ENCODE results near the gene AMZ1.

DNA sequence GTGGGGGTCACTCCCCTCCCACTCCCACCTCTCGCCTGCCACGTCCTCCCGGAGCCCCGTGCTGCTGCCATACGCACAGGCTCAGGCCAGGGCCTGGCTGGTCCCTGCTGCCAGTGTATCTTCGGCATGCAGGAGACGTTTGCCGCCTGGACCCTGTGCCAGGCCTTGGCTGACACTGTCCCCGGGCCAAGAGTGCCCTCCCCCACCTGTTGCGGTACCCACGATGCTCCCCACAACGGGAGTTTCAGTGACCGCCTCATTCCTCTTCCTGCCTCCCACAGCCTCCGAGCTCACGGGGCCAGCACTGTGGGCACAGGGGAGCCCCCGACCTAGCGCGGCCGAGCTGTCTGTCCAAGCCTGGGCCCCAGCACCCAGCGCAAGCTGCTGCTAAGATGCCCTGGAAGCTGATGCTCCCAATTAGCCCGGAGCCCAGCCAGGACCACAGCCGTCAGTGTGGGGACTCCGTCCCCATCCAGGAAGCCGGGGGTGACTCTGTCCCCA lies 48.8 kb upstream of the AMZ1 start:
- TF ChIP-seq TAF1 (IDR thresholded peaks at IDR 0.05; ENCODE audit: borderline replicate concordance, insufficient read depth, low read length) (no peak), SIN3A (IDR thresholded peaks at IDR 0.05; ENCODE audit: borderline replicate concordance, insufficient read depth, low read length) (no peak), POLR2AphosphoS5 (IDR thresholded peaks at IDR 0.05; ENCODE audit: low read depth, low read length) (no peak)
- TF ChIP-seq, protein P1, sequence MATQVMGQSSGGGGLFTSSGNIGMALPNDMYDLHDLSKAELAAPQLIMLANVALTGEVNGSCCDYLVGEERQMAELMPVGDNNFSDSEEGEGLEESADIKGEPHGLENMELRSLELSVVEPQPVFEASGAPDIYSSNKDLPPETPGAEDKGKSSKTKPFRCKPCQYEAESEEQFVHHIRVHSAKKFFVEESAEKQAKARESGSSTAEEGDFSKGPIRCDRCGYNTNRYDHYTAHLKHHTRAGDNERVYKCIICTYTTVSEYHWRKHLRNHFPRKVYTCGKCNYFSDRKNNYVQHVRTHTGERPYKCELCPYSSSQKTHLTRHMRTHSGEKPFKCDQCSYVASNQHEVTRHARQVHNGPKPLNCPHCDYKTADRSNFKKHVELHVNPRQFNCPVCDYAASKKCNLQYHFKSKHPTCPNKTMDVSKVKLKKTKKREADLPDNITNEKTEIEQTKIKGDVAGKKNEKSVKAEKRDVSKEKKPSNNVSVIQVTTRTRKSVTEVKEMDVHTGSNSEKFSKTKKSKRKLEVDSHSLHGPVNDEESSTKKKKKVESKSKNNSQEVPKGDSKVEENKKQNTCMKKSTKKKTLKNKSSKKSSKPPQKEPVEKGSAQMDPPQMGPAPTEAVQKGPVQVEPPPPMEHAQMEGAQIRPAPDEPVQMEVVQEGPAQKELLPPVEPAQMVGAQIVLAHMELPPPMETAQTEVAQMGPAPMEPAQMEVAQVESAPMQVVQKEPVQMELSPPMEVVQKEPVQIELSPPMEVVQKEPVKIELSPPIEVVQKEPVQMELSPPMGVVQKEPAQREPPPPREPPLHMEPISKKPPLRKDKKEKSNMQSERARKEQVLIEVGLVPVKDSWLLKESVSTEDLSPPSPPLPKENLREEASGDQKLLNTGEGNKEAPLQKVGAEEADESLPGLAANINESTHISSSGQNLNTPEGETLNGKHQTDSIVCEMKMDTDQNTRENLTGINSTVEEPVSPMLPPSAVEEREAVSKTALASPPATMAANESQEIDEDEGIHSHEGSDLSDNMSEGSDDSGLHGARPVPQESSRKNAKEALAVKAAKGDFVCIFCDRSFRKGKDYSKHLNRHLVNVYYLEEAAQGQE (IDR thresholded peaks at IDR 0.05; ENCODE audit: insufficient read depth in 1 of 2, low read depth in 2 of 2, low read length in 2 of 2) = no peak
